ENCODE measurements around the gene ZFP1.

The ZFP1 gene

GRCh38 chr16:75160386-75160785, 12.1 kb downstream of the ZFP1 start:
- no peak for TF ChIP-seq CTCF (IDR thresholded peaks at IDR 0.05; ENCODE audit: low read depth, low read length)
- H3K4me3 ChIP-seq (ENCODE audit: low read depth, low read length) = no peak overlapping the region
- in situ Hi-C loops (cut with HindIII; ENCODE audit: low sequenced_read_pairs) = no loop called here
- no peak for DNase-seq (ENCODE audit: low read depth, low spot score)

DNA sequence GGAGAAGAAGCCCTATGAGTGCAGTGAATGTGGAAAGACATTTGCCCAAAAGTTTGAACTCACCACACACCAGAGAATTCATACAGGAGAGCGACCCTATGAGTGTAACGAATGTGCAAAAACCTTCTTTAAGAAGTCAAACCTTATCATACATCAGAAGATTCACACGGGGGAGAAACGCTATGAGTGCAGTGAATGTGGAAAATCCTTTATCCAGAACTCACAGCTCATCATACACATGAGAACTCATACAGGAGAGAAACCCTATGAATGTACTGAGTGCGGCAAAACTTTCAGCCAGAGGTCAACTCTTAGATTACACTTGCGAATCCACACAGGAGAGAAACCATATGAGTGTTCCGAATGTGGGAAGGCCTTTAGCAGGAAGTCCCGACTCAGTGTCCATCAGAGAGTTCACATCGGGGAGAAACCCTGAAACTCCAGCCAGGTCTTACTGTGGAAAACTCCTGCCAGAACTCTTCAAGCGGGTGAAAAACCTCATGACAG, 21.6 kb downstream of the ZFP1 start:
- H3K4me3 ChIP-seq (ENCODE audit: low read depth, low read length) = no peak overlapping the region
- TF ChIP-seq CTCF (IDR thresholded peaks at IDR 0.05; ENCODE audit: low read depth, low read length) = no peak
- DNase-seq (ENCODE audit: low read depth, low spot score) = no peak
- in situ Hi-C loops (cut with HindIII; ENCODE audit: low sequenced_read_pairs) = no loop called here

- no peak for DNase-seq (ENCODE audit: low read depth, low spot score)
- in situ Hi-C loops (cut with HindIII; ENCODE audit: low sequenced_read_pairs) = no loop called here
- TF ChIP-seq CTCF (IDR thresholded peaks at IDR 0.05; ENCODE audit: low read depth, low read length) = no peak
These were observed 24.3 kb downstream of the ZFP1 start for GRCh38 chr16:75172578-75172977.

GRCh38 chr16:75175074-75175473, 26.8 kb downstream of the ZFP1 start:
- DNase-seq (ENCODE audit: low read depth, low spot score) = no peak
- no peak overlapping the region for H3K4me3 ChIP-seq (ENCODE audit: low read depth, low read length)
- in situ Hi-C loops (cut with HindIII; ENCODE audit: low sequenced_read_pairs) = no loop called here
- no peak for TF ChIP-seq CTCF (IDR thresholded peaks at IDR 0.05; ENCODE audit: low read depth, low read length)

More at GRCh38 chr16:75172578-75172977, 24.3 kb downstream of the ZFP1 start:
- no peak overlapping the region for H3K4me3 ChIP-seq (ENCODE audit: low read depth, low read length)

GRCh38 chr16:75176926-75177325, 28.6 kb downstream of the ZFP1 start:
- no peak overlapping the region for H3K4me3 ChIP-seq (ENCODE audit: low read depth, low read length)
- TF ChIP-seq CTCF (IDR thresholded peaks at IDR 0.05; ENCODE audit: low read depth, low read length) = no peak
- in situ Hi-C loops (cut with HindIII; ENCODE audit: low sequenced_read_pairs) = no loop called here
- no peak for DNase-seq (ENCODE audit: low read depth, low spot score)

DNA sequence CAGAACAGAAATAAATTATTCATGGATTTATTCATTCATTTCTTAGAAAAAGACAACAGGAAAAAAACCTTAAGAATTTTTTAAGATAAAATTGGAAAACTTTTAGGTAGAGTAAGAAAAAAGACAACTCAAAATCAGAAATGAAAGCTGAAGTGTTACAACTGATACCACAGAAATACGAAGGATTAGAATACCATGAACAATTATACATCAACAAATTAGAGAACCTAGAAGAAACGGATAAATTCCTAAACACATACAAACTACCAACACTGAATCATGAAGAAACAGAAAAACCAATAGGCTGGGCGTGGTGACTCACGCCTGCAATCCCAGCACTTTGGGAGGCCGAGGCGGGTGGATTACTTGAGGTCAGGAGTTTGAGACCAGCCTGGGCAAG, 30.9 kb downstream of the ZFP1 start:
- TF ChIP-seq CTCF (IDR thresholded peaks at IDR 0.05; ENCODE audit: low read depth, low read length) = no peak
- DNase-seq (ENCODE audit: low read depth, low spot score) = no peak
- in situ Hi-C loops (cut with HindIII; ENCODE audit: low sequenced_read_pairs) = no loop called here
- no peak overlapping the region for H3K4me3 ChIP-seq (ENCODE audit: low read depth, low read length)

DNA sequence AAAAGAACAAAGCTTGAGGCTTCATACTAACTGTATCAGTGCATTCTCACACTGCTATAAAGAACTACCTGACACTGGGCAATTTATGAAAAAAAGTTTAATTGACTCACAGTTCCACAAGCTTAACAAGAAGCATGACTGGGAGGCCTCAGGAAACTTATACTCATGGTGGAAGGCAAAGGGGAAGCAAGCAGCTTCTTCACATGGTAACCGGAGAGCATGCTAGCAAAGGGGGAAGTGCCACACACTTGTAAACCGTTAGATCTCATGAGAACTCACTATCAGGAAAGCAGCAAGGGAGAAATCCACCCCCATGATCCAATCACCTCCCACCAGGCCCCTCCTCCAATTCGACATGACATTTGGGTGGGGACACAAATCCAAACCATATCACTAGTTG, 33.3 kb downstream of the ZFP1 start:
- no peak for DNase-seq (ENCODE audit: low read depth, low spot score)
- in situ Hi-C loops (cut with HindIII; ENCODE audit: low sequenced_read_pairs) = no loop called here
- no peak for TF ChIP-seq CTCF (IDR thresholded peaks at IDR 0.05; ENCODE audit: low read depth, low read length)
- no peak overlapping the region for H3K4me3 ChIP-seq (ENCODE audit: low read depth, low read length)
